ENCODE data around the gene FAM32A. TPM values are rescaled to one million over a fixed set of nuclear protein-coding genes. Genes with fewer than 3 reads are reported as not detected.

Gene FAM32A
- polyA plus RNA-seq, 1 donor = 90.1 TPM

GRCh38 chr19:16232127-16232526 lies 46.9 kb downstream of the FAM32A start:
- Histone ChIP-seq H3K27ac (ENCODE audit: low read length) (no peak overlapping the region), H3K4me1 (ENCODE audit: control insufficient read depth, insufficient read depth, low read length) (no peaks in the 10 kb centered on the region), H3K27me3 (ENCODE audit: control insufficient read depth, insufficient read depth, low read length) (no peaks in the 10 kb centered on the region), H3K36me3 (ENCODE audit: control insufficient read depth, insufficient read depth, low read length) (peaks cover 79% of the 10 kb centered on the region), H3K4me3 (ENCODE audit: low read length) (no peak overlapping the region), H3K9me3 (ENCODE audit: control insufficient read depth, low read depth, low read length) (peaks cover 5% of the 10 kb centered on the region)
- WGBS (ENCODE audit: insufficient coverage, low lambda C conversion rate) = no CpG with 5 or more reads among the region's 16 CpGs
- DNase-seq = no peak

GRCh38 chr19:16232568-16232967 lies 47.4 kb downstream of the FAM32A start:
- 100% methylated on average over 1 of the region's 13 CpGs for WGBS (ENCODE audit: insufficient coverage, low lambda C conversion rate)
- Histone ChIP-seq H3K27me3 (ENCODE audit: control insufficient read depth, insufficient read depth, low read length) (no peaks in the 10 kb centered on the region), H3K4me1 (ENCODE audit: control insufficient read depth, insufficient read depth, low read length) (no peaks in the 10 kb centered on the region), H3K27ac (ENCODE audit: low read length) (no peak overlapping the region), H3K36me3 (ENCODE audit: control insufficient read depth, insufficient read depth, low read length) (peaks cover 75% of the 10 kb centered on the region), H3K9me3 (ENCODE audit: control insufficient read depth, low read depth, low read length) (peaks cover 5% of the 10 kb centered on the region), H3K4me3 (ENCODE audit: low read length) (no peak overlapping the region)
- no peak for DNase-seq

- no peaks in the 10 kb centered on the region for H3K27me3 ChIP-seq (ENCODE audit: control insufficient read depth, insufficient read depth, low read length)
- H3K4me1 ChIP-seq (ENCODE audit: control insufficient read depth, insufficient read depth, low read length) = no peaks in the 10 kb centered on the region
- no CpG with 5 or more reads among the region's 19 CpGs for WGBS (ENCODE audit: insufficient coverage, low lambda C conversion rate)
- H3K9me3 ChIP-seq (ENCODE audit: control insufficient read depth, low read depth, low read length) = peaks cover 5% of the 10 kb centered on the region
- H3K4me3 ChIP-seq (ENCODE audit: low read length) = no peak overlapping the region
- DNase-seq = no peak
- peaks cover 68% of the 10 kb centered on the region for H3K36me3 ChIP-seq (ENCODE audit: control insufficient read depth, insufficient read depth, low read length)
- no peak overlapping the region for H3K27ac ChIP-seq (ENCODE audit: low read length)
Observed at GRCh38 chr19:16233081-16233776, 48.0 kb downstream of the FAM32A start.

GRCh38 chr19:16233836-16234551 lies 48.8 kb downstream of the FAM32A start:
- H3K4me1 ChIP-seq (ENCODE audit: control insufficient read depth, insufficient read depth, low read length) = no peaks in the 10 kb centered on the region
- peaks cover 60% of the 10 kb centered on the region for H3K36me3 ChIP-seq (ENCODE audit: control insufficient read depth, insufficient read depth, low read length)
- H3K9me3 ChIP-seq (ENCODE audit: control insufficient read depth, low read depth, low read length) = peaks cover 5% of the 10 kb centered on the region
- no peak overlapping the region for H3K27ac ChIP-seq (ENCODE audit: low read length)
- no peak overlapping the region for H3K4me3 ChIP-seq (ENCODE audit: low read length)
- WGBS (ENCODE audit: insufficient coverage, low lambda C conversion rate) = no CpG with 5 or more reads among the region's 19 CpGs
- DNase-seq = no peak
- no peaks in the 10 kb centered on the region for H3K27me3 ChIP-seq (ENCODE audit: control insufficient read depth, insufficient read depth, low read length)

GRCh38 chr19:16234552-16235445 lies 49.6 kb downstream of the FAM32A start:
- Histone ChIP-seq H3K9me3 (ENCODE audit: control insufficient read depth, low read depth, low read length) (peaks cover 5% of the 10 kb centered on the region), H3K4me3 (ENCODE audit: low read length) (no peak overlapping the region), H3K27me3 (ENCODE audit: control insufficient read depth, insufficient read depth, low read length) (no peaks in the 10 kb centered on the region), H3K36me3 (ENCODE audit: control insufficient read depth, insufficient read depth, low read length) (peaks cover 53% of the 10 kb centered on the region), H3K27ac (ENCODE audit: low read length) (no peak overlapping the region), H3K4me1 (ENCODE audit: control insufficient read depth, insufficient read depth, low read length) (no peaks in the 10 kb centered on the region)
- no peak for DNase-seq
- WGBS (ENCODE audit: insufficient coverage, low lambda C conversion rate) = 100% methylated on average over 1 of the region's 41 CpGs

GRCh38 chr19:16235811-16236652 lies 50.8 kb downstream of the FAM32A start:
- no peaks in the 10 kb centered on the region for H3K4me1 ChIP-seq (ENCODE audit: control insufficient read depth, insufficient read depth, low read length)
- no peak overlapping the region for H3K4me3 ChIP-seq (ENCODE audit: low read length)
- no peaks in the 10 kb centered on the region for H3K27me3 ChIP-seq (ENCODE audit: control insufficient read depth, insufficient read depth, low read length)
- H3K36me3 ChIP-seq (ENCODE audit: control insufficient read depth, insufficient read depth, low read length) = peaks cover 47% of the 10 kb centered on the region
- peaks cover 5% of the 10 kb centered on the region for H3K9me3 ChIP-seq (ENCODE audit: control insufficient read depth, low read depth, low read length)
- 100% methylated on average over 2 of the region's 21 CpGs for whole genome bisulfite sequencing (ENCODE audit: insufficient coverage, low lambda C conversion rate)
- no peak overlapping the region for H3K27ac ChIP-seq (ENCODE audit: low read length)
- DNase-seq = no peak

Other genes starting within 250 kb of the FAM32A start
- not detected for gene OR10H4, start 236.4 kb upstream of the FAM32A start, polyA plus RNA-seq
- gene TPM4, start 108.9 kb upstream of the FAM32A start, polyA plus RNA-seq = 223 TPM
- gene RAB8A, start 73.5 kb upstream of the FAM32A start, polyA plus RNA-seq = 74.1 TPM
- gene HSH2D, start 41.7 kb upstream of the FAM32A start, polyA plus RNA-seq = 15.4 TPM
- not detected for gene CIB3, start 11.9 kb upstream of the FAM32A start, polyA plus RNA-seq
- 32.8 TPM for gene AP1M1, start 12.5 kb downstream of the FAM32A start, polyA plus RNA-seq
- gene KLF2, start 139.4 kb downstream of the FAM32A start, polyA plus RNA-seq = 21.7 TPM